Measurements from ENCODE around the gene MCM9. TPM values are rescaled to one million over a fixed set of nuclear protein-coding genes. Genes with fewer than 3 reads are reported as not detected.

Gene MCM9
- total and polyA plus RNA-seq, 2 of the 13 experiments (the other 11 are each of a cell fraction or from before 2014, with no cell fraction given), result 3.8 to 17.2 TPM

GRCh38 chr6:118934461-118935330, at the start of gene MCM9 (continued):
- TF ChIP-seq ETV5 (CRISPR knock-in tag; IDR thresholded peaks at IDR 0.05; ENCODE audit: borderline replicate concordance), result peak; percentile 87
- TF ChIP-seq ZNF546 (CRISPR knock-in tag; conservative IDR thresholded peaks at IDR 0.05), result no peak
- TF ChIP-seq NFKBIZ (CRISPR knock-in tag; IDR thresholded peaks at IDR 0.05), result 0 out of 2 replicates have a peak, but pooled peaks have one; percentile 11
- TF ChIP-seq ZC3H4 (CRISPR knock-in tag; IDR thresholded peaks at IDR 0.05; ENCODE audit: borderline replicate concordance), result peak; percentile 16; the same call in 1 of the 2 replicates
- TF ChIP-seq RFXAP (CRISPR knock-in tag; IDR thresholded peaks at IDR 0.05; ENCODE audit: borderline replicate concordance), result peak; percentile 91; the same call in 1 of the 2 replicates
- TF ChIP-seq HCFC1 (IDR thresholded peaks at IDR 0.05; ENCODE audit: low read depth, low read length), result no peak; the same call in 1 of the 2 replicates
- TF ChIP-seq ZXDC (CRISPR knock-in tag; IDR thresholded peaks at IDR 0.05), result peak; percentile 67; the same call in 1 of the 2 replicates
- TF ChIP-seq RERE (CRISPR knock-in tag; IDR thresholded peaks at IDR 0.05; ENCODE audit: low read depth), result no peak
- no peak for TF ChIP-seq CHD4 (IDR thresholded peaks at IDR 0.05; ENCODE audit: borderline replicate concordance, low read length)
- no peak; the same call in 1 of the 2 replicates for TF ChIP-seq ZBED4 (CRISPR knock-in tag; IDR thresholded peaks at IDR 0.05; ENCODE audit: borderline replicate concordance)
- peak; percentile 84 for TF ChIP-seq POLR2AphosphoS5 (IDR thresholded peaks at IDR 0.05; ENCODE audit: low read depth, low read length)
- TF ChIP-seq JDP2 (CRISPR knock-in tag; IDR thresholded peaks at IDR 0.05; ENCODE audit: borderline replicate concordance), result no peak
- no peak; the same call in 1 of the 2 replicates for TF ChIP-seq ZNF816 (CRISPR knock-in tag; IDR thresholded peaks at IDR 0.05; ENCODE audit: borderline replicate concordance)
